HL-60/S4 treated with retinoic acid at 250 ng/mL for 4 days and 3 days (cell line): ENCODE measurements around the gene FBLN5.
"Not testable (repeated sequence)": the region's sequence is repeated elsewhere in the genome, so short reads cannot be mapped to it uniquely, and the experiment has no call there.

Source experiments
- in situ Hi-C: fragments of 300-500 bp; cut with MboI; formaldehyde crosslinking; loops from 2 replicates; pipeline ENCODE4 v1.7.0; 2022; ENCODE audit warnings: low sequenced_read_pairs

FBLN5 gene

GRCh38 chr14:91886961-91887360 is 60.5 kb downstream of the FBLN5 start:
- in situ Hi-C loops = no loop called here

GRCh38 chr14:91885839-91886238 is 61.7 kb downstream of the FBLN5 start:
- in situ Hi-C loops = no loop called here

DNA sequence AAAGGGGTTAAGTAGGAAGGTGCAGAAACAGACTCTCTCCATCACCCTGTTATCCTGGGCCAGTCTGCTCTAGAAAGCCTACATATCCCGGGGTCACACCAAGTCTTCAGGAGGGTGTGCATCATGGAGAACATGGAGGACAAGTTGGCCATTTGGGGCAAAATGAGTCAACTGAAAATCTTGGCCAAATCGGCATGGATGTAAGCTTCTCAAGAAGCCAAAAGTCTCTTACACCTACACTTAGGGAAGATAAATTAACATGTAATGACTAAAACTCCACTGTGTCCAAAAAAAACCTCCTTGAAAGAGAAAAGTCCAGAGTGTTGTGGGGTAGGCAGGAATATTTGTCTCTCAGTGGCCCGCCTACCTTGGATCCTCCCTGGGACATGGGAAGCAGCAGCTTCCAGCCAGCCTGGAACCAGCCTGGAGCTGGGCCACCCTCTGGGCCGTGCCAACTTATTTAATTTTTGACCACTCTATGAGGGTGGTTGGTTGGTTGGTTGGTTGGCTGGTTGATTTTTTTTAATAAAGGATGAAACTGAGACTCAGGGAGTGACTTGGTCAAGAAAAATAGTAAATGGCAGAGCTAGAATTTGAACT is 62.3 kb downstream of the FBLN5 start:
- in situ Hi-C loops = no loop called here

DNA sequence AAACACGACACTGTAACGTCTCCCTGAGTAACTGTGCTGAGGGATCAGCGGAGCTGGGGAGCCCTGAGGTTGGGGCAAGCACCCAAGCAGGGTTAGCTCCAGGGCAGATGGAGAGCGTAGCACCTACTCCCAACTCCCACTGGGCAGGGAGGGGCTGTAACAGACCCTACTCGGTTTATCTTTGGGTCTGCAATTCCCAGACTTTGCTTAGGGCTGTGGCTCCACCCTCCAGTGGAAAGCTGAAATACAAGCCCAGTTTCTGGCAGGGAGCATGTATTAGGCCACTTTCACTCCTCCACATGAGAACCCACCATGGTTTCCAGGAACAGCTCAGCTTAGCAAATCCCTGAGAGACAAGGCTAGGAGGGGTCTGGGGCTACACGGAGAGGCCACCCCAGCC is 62.8 kb downstream of the FBLN5 start:
- in situ Hi-C loops = no loop called here

- in situ Hi-C loops = no loop called here
These were observed 63.7 kb downstream of the FBLN5 start for GRCh38 chr14:91883753-91884152.

GRCh38 chr14:91882776-91883175 is 64.7 kb downstream of the FBLN5 start:
- in situ Hi-C loops = no loop called here

GRCh38 chr14:91882369-91882768 is 65.1 kb downstream of the FBLN5 start:
- in situ Hi-C loops = no loop called here

GRCh38 chr14:91879196-91879595 is 68.3 kb downstream of the FBLN5 start:
- in situ Hi-C loops = no loop called here

- in situ Hi-C loops = no loop called here
These were observed 69.2 kb downstream of the FBLN5 start for GRCh38 chr14:91878274-91878673.

GRCh38 chr14:91877376-91877915 is 70.0 kb downstream of the FBLN5 start:
- in situ Hi-C loops = no loop called here

DNA sequence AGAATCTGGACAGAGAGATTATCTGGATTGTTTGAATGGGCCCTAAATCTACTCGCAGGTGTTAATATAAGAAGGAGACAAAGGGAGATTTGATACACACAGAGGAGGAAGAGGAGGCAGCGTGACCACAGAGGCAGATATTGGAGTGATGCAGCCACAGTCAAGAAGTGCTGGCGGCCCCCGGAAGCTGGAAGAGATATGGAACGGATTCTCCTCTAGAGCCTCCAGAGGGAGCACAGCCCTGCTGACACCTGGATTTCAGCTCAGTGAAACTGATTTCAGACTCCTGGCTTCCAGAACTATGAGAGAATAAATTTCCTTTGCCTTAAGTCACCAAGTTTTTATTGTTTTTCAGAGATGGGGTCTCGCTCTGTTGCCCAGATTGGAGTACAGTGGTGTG is 71.0 kb downstream of the FBLN5 start:
- in situ Hi-C loops = no loop called here

DNA sequence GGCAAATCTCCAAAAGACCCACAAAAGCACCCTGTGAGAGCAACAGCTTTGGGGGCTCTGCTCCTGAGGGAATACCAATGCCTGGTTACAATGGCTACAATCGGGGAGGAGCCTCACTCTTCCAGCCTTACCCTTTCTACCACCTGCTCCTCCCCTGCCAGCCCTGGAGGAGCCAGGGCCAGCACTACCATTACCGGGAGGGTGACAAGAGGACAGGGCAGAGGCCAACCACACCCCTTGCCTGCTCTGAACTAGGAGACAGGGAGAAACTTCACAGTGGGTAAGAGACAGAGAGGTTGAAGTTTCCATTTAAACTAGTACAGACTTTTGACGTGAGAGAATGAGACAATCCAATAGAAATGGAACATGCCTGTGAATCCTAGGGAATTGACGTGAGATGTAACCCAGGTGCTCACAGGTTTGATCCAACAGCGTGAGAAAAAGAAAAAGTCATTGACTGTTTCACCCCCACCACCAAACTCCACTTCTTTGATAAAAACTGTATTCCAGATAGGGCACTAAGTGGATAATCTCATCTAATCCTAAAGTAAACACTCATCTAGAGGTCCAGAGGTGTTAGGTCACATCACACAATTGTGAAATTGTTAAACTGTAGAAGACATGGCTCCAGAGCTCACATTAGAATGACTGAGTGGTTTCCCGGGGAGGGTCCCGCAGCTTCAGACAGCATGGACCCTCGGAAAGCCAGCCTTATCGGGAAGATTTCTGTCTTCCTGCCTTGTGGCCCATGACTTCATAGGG is 71.8 kb downstream of the FBLN5 start:
- in situ Hi-C loops = no loop called here

DNA sequence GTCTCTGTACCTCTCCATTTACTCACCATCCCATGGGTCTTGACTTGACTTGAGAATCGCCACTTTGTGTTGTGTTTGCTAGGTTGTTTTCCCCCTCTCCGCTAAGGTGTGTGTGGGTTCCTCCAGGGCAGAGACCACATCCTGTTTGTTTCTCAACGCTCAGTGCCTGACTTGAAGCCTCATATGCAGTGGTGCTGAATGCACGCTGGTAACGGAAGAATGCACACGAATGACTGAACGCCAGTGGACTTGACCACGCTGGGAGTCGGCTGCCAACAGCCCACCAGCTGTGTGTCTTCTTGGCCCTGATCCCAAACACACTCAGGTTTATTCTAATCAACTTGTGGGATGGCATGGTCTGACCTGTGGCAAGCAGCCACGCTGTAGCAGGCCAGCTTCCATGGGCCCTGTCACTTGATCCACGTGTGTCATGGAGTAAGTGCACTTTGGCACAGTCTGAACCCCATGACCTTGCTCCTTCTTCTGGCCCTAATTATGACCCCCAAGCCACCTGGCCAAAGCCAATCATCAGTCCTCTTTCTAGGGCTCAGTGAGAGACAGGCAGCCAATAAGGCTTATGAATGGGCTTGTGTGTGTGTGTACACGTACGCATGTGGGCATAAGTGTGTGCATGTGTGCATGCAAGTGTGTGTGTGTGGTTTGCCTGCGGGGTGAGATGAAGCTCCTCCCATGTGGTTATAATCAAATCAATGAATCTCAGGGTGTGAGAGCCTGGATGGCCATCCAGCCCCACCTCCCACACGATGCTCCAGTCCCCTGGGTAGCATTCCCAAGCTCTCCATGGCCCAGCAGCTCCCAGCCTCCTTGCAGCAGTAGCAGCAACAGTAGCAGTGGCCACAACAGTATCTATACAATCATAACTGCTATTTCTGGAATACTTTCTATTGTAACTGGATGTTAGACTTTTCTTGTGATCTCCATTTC is 73.8 kb downstream of the FBLN5 start:
- in situ Hi-C loops = no loop called here

GRCh38 chr14:91872517-91873470 is 74.7 kb downstream of the FBLN5 start:
- in situ Hi-C loops = no loop called here

- in situ Hi-C loops = no loop called here
These were observed 75.4 kb downstream of the FBLN5 start for GRCh38 chr14:91872011-91872501.

DNA sequence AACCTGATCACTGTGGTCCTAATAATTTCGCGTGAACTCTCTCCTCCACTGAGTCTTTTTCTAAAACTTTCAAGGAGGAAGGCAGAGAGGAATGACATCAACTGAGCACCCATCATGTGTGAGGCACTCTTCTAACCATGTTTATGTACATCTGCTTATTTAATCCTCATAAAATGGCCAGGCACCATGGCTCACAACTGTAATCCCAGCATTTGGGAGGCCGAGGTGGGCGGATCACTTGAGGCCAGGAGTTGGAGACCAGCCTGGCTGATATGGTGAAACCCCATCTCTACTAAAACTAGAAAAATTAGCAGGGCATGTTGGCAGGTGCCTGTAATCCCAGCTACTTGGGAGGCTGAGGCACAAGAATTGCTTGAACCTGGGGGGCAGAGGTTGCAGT is 76.1 kb downstream of the FBLN5 start:
- in situ Hi-C loops = not testable (repeated sequence)

GRCh38 chr14:91870890-91871289 is 76.6 kb downstream of the FBLN5 start:
- in situ Hi-C loops = no loop called here

DNA sequence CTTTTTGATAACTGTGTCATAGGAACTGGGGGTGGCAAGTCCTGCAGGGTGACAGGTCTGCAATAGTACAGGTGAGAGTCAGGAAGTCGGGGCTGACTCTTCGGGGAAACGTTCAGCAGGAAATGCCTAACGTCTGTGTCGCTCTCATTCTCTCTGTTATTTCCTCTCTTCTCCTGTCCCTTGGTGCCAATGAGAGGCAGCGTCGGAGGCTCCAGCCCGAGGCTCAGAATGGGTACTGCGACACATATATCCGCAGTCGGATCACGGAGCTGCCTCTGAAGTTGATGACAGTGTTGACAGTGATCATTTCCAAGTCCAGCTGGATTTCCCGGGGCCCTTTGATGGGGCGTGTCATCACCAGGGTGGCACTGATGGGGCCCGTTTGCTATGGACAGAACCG is 77.5 kb downstream of the FBLN5 start:
- in situ Hi-C loops = no loop called here

- in situ Hi-C loops = no loop called here
These were observed 77.9 kb downstream of the FBLN5 start for GRCh38 chr14:91869556-91869955.
